AG10803 (cell line): ENCODE measurements around the gene SFMBT2.

Experiments used
- DNase-seq: peaks from one replicate; pipeline ENCODE4 v3.0.0; 2010; ENCODE audit warnings: low read depth
- H3K4me3 ChIP-seq: 2 replicates; pipeline ENCODE4 v1.5.1; 2011; ENCODE audit warnings: mild to moderate bottlenecking, low read length, control low read depth
- CTCF ChIP-seq: conservative IDR thresholded peaks from 2 replicates; pipeline ENCODE4 v1.5.1; 2011; ENCODE audit warnings: mild to moderate bottlenecking, low read length, control low read depth, inconsistent platforms

The SFMBT2 gene

DNA sequence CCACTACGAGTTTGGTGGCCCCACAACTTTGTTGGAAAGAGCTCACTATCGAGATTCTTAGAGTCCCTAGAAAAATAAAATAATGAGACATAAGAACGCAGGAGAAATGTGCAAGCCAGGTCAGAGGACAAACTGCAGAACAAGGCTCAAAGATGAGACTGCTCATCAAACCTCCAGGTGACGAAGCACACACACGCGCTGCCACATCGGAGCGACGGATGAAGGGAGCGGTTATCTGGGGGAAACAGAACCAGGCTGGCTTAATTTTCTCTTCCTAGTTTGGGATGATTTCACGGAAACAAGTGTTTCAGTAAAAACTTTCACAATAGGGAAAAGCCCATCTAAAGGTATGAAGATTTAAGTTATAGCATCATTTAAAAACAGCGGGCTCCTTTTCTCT lies 231.3 kb downstream of the SFMBT2 start:
- no peak for TF ChIP-seq CTCF
- no peak for DNase-seq
- H3K4me3 ChIP-seq: no peak overlapping the region

GRCh38 chr10:7173948-7174347 lies 236.9 kb downstream of the SFMBT2 start:
- no peak for TF ChIP-seq CTCF
- no peak for DNase-seq
- no peak overlapping the region for H3K4me3 ChIP-seq

GRCh38 chr10:7171825-7172224 lies 239.0 kb downstream of the SFMBT2 start:
- TF ChIP-seq CTCF: no peak
- DNase-seq: no peak
- no peak overlapping the region for H3K4me3 ChIP-seq

DNA sequence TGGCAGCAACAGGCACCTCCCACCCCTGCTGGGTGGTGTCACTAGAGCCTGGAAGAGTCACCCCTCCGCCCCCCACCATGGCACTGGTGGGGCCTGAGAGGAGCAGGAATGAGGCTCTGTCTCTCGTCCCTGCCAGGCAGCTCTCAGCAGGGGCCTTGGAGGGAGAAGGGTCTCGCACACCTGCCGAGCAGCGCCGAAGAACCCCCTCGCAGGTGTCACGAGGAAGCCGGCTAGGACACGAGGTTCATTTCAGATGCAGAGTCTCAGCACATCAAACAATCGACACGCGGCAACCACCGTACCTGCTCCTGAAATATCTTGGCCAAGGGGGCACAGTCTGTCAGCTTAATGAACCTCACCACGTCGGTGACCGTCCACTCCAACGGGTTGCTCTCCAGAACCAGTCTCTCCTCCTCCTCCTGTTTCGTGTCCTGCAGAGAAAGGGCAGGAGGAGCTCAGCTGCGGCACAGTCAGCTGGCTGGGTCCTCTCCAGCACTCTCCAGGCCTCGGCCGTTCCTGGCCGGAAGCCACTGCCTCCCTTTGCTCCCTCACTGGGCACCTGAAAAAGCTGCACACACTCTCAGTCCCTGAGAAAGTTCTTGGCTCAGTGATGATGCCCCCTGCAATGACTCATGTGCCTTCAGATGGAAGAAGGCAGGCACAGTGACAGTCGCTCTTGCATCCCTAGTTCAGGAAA lies 240.1 kb downstream of the SFMBT2 start:
- no peak for DNase-seq
- H3K4me3 ChIP-seq: no peak overlapping the region
- TF ChIP-seq CTCF: no peak

DNA sequence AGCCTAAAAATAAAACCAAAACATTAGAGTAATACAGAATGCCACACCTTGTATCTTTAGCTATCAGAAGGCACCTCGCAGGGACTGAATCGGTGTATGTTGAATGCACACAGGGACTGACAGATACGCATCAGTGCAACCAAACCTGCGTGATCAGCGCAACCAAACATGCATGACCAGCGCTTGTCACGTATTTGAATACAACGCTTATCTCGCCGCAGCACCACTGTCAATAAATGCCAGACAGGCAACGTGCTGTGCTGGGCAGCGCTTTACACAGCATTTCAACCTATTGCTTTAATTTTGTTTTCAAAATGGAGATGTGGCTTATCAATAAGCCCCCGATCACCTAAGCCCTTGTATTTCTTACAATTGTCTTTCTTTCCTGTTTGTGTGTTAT lies 242.4 kb downstream of the SFMBT2 start:
- no peak for TF ChIP-seq CTCF
- no peak for DNase-seq
- H3K4me3 ChIP-seq: no peak overlapping the region

DNA sequence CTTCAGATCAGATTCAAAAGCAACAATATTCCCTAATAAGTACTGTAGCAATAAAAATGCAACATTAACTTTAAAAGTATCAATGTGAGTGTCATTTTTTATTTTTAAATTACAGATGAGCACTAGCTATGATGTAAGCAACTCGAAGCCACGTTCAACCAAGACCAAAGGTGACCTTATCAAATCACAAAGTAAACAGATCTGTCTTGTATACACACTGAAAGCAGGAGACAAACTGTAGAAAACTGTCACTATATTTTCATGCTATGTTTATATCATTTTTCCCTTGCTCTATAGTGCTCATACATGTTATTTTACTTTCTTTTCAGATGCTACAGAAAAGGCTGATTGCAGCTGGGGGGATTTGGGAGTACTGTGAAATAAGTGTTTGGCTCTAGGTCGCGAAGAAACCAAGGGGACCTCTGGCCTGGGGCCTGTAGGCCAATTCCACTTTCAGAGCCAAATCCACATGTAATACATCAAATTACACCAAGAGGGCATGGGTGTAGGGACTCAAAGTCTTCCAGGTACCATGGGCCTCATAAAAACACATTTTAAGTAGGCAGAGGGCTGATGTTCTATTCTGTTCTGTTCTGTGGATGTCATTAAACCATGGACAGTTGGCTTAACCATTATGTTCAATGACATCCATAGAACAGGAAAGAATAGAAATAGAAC lies 245.2 kb downstream of the SFMBT2 start:
- no peak for TF ChIP-seq CTCF
- no peak for DNase-seq
- no peak overlapping the region for H3K4me3 ChIP-seq

- H3K4me3 ChIP-seq: no peak overlapping the region
- DNase-seq: no peak
- TF ChIP-seq CTCF: no peak
Observed at GRCh38 chr10:7164955-7165354, 245.9 kb downstream of the SFMBT2 start.
